Osteoblast (primary cell): ENCODE results near the gene ZFPM1. TPM values are rescaled to one million over a fixed set of nuclear protein-coding genes. Genes with fewer than 3 reads are reported as not detected.

Source experiments
- DNase-seq: peaks from one replicate; pipeline ENCODE4 v3.0.0; 2011; ENCODE audit warnings: low spot score, mixed read lengths; ENCODE audit not compliant: insufficient read length; ENCODE audit errors: missing footprints
- H2AFZ ChIP-seq: 2 replicates; pipeline ENCODE4 v1.6.0; 2011; ENCODE audit warnings: mild to moderate bottlenecking, low read length
- H3K27ac ChIP-seq: 2 replicates; pipeline ENCODE4 v1.5.1; 2011; ENCODE audit warnings: mild to moderate bottlenecking, low read depth, low read length, moderate library complexity
- H3K27me3 ChIP-seq: 2 replicates; pipeline ENCODE4 v1.6.0; 2012; ENCODE audit warnings: mild to moderate bottlenecking, control low read depth, inconsistent platforms, low read length, moderate library complexity; ENCODE audit not compliant: insufficient read depth
- H3K36me3 ChIP-seq: 2 replicates; pipeline ENCODE4 v1.5.1; 2011; ENCODE audit warnings: mild to moderate bottlenecking, low read length, control low read depth, moderate library complexity; ENCODE audit not compliant: insufficient read depth
- H3K4me1 ChIP-seq: 2 replicates; pipeline ENCODE4 v1.5.1; 2011; ENCODE audit warnings: mild to moderate bottlenecking, low read length, control low read depth, moderate library complexity; ENCODE audit not compliant: insufficient read depth
- H3K4me2 ChIP-seq: 2 replicates; pipeline ENCODE4 v1.6.0; 2011; ENCODE audit warnings: mild to moderate bottlenecking, low read length; ENCODE audit not compliant: insufficient read depth
- H3K4me3 ChIP-seq: fragments of 200-600 bp; sonication (generic); 3 replicates; pipeline ENCODE4 v1.5.1; 2012; ENCODE audit warnings: mild to moderate bottlenecking, low read length, inconsistent platforms; ENCODE audit not compliant: insufficient read depth
- H3K79me2 ChIP-seq: 2 replicates; pipeline ENCODE4 v1.6.0; 2012; ENCODE audit warnings: mild to moderate bottlenecking, low read length, control low read depth, inconsistent platforms; ENCODE audit not compliant: insufficient read depth
- H3K9me3 ChIP-seq: 2 replicates; pipeline ENCODE4 v1.5.1; 2011; ENCODE audit warnings: low read depth, low read length, control low read depth
- H4K20me1 ChIP-seq: 2 replicates; pipeline ENCODE4 v1.6.0; 2012; ENCODE audit warnings: mild to moderate bottlenecking, low read length, control low read depth; ENCODE audit not compliant: insufficient read depth
- total RNA-seq: library from RNA; depleted of rRNA; stranded (reverse); fragments of >200 nt; gene quantifications from 2 replicates; pipeline ENCODE4 v1.2.3, GENCODE V29; 2012
- TF ChIP-seq, protein P1 (sequence below): IDR thresholded peaks from 2 replicates; pipeline ENCODE4 v1.5.1; 2011; ENCODE audit warnings: mild to moderate bottlenecking, low read depth, low read length, moderate library complexity; ENCODE audit errors: extremely low read depth

ZFPM1 gene
- total RNA-seq, 1 donor, result 2.2 TPM

DNA sequence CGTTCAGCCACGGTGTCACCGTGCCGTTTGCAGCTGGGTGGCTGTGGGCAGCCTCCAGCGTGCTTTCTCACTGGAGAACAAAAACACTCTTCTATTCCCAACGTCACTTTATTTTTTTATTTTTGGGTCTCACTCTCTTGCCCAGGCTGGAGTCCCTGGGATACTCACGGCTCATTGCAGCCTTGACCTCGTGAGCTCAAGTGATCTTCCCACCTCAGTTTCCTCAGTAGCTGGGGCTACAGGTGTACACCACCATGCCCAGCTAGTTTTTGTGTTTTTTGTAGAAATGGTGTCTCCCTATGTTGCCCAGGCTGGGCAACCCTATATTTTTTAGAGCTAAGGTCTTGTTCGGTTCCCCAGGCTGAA, 82.8 kb downstream of the ZFPM1 start:
- TF ChIP-seq, protein P1, sequence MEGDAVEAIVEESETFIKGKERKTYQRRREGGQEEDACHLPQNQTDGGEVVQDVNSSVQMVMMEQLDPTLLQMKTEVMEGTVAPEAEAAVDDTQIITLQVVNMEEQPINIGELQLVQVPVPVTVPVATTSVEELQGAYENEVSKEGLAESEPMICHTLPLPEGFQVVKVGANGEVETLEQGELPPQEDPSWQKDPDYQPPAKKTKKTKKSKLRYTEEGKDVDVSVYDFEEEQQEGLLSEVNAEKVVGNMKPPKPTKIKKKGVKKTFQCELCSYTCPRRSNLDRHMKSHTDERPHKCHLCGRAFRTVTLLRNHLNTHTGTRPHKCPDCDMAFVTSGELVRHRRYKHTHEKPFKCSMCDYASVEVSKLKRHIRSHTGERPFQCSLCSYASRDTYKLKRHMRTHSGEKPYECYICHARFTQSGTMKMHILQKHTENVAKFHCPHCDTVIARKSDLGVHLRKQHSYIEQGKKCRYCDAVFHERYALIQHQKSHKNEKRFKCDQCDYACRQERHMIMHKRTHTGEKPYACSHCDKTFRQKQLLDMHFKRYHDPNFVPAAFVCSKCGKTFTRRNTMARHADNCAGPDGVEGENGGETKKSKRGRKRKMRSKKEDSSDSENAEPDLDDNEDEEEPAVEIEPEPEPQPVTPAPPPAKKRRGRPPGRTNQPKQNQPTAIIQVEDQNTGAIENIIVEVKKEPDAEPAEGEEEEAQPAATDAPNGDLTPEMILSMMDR, result no peak
- Histone ChIP-seq H3K9me3 (no peaks in the 10 kb centered on the region), H3K27ac (no peak overlapping the region), H3K4me3 (no peak overlapping the region), H3K36me3 (no peaks in the 10 kb centered on the region), H3K4me2 (no peak overlapping the region), H4K20me1 (peaks cover 9% of the 10 kb centered on the region), H3K4me1 (peaks cover 4% of the 10 kb centered on the region), H2AFZ (no peak overlapping the region), H3K79me2 (peaks cover 2% of the 10 kb centered on the region), H3K27me3 (peaks cover 19% of the 10 kb centered on the region)
- no peak for DNase-seq

GRCh38 chr16:88536510-88536909, 83.4 kb downstream of the ZFPM1 start:
- TF ChIP-seq, protein P1, result no peak
- H3K4me1 ChIP-seq, result peaks cover 4% of the 10 kb centered on the region
- H3K27me3 ChIP-seq, result peaks cover 22% of the 10 kb centered on the region

GRCh38 chr16:88536971-88537751, 84.1 kb downstream of the ZFPM1 start:
- Histone ChIP-seq H3K4me1 (peaks cover 4% of the 10 kb centered on the region), H3K4me2 (no peak overlapping the region), H3K4me3 (no peak overlapping the region), H3K9me3 (no peaks in the 10 kb centered on the region), H2AFZ (no peak overlapping the region), H3K79me2 (peaks cover 2% of the 10 kb centered on the region), H3K36me3 (no peaks in the 10 kb centered on the region), H3K27ac (no peak overlapping the region), H3K27me3 (peaks cover 26% of the 10 kb centered on the region), H4K20me1 (peaks cover 9% of the 10 kb centered on the region)
- no peak for DNase-seq
- TF ChIP-seq, protein P1, result no peak

More at GRCh38 chr16:88536510-88536909, 83.4 kb downstream of the ZFPM1 start:
- Histone ChIP-seq H3K9me3 (no peaks in the 10 kb centered on the region), H3K4me3 (no peak overlapping the region), H4K20me1 (peaks cover 9% of the 10 kb centered on the region), H3K4me2 (no peak overlapping the region), H3K36me3 (no peaks in the 10 kb centered on the region), H3K27ac (no peak overlapping the region), H3K79me2 (peaks cover 2% of the 10 kb centered on the region), H2AFZ (no peak overlapping the region)
- no peak for DNase-seq

- no peaks in the 10 kb centered on the region for H3K36me3 ChIP-seq
- H3K9me3 ChIP-seq, result peaks cover 4% of the 10 kb centered on the region
- no peak for DNase-seq
- peaks cover 9% of the 10 kb centered on the region for H4K20me1 ChIP-seq
- no peak overlapping the region for H2AFZ ChIP-seq
- no peak overlapping the region for H3K4me3 ChIP-seq
- no peak overlapping the region for H3K4me2 ChIP-seq
- TF ChIP-seq, protein P1, result no peak
- H3K4me1 ChIP-seq, result peaks cover 4% of the 10 kb centered on the region
- peaks cover 26% of the 10 kb centered on the region for H3K27me3 ChIP-seq
- H3K79me2 ChIP-seq, result peaks cover 2% of the 10 kb centered on the region
- no peak overlapping the region for H3K27ac ChIP-seq
These were observed 84.8 kb downstream of the ZFPM1 start for GRCh38 chr16:88537859-88538258.
